Panc1 (cell line): ENCODE measurements around the gene PLIN5. TPM values are rescaled to one million over a fixed set of nuclear protein-coding genes. Genes with fewer than 3 reads are reported as not detected.

Experiments used
- ATAC-seq: fragments of 200-7000 bp; cut with Tn5 transposase; 2 replicates; pipeline ENCODE4 v1.9.1; 2020; ENCODE audit warnings: mild to moderate bottlenecking, moderate library complexity
- BruUV-seq: library from RNA; stranded (reverse); fragments of 400-500 nt; replicated peaks from 2 replicates; lab custom pipeline; 2021; lab: Mats Ljungman, UMichigan
- CTCF ChIA-PET: fragments of 300-600 bp; sonication (Branson Sonifier 250); formaldehyde crosslinking; loops from one replicate; lab custom pipeline; 2022; ENCODE audit warnings: antibody characterized with exemption; lab: Charles Lee
- POLR2A ChIA-PET: fragments of 300-600 bp; sonication (Branson Sonifier 250); formaldehyde crosslinking; loops from one replicate; lab custom pipeline; 2022; ENCODE audit warnings: antibody characterized with exemption; lab: Charles Lee
- DNase-seq: peaks from one replicate; pipeline ENCODE4 v3.0.0-alpha.2; 2010; ENCODE audit warnings: low read depth, low spot score
- H3K27ac ChIP-seq: 2 replicates; pipeline ENCODE4 v1.5.1; 2011; ENCODE audit warnings: mild to moderate bottlenecking, low read length, inconsistent platforms
- H3K27me3 ChIP-seq: fragments of 200-500 bp; sonication (Bioruptor generic); 2 replicates; pipeline ENCODE4 v1.6.0; 2014; ENCODE audit warnings: low read length, inconsistent platforms; ENCODE audit not compliant: control insufficient read depth, insufficient read depth
- H3K36me3 ChIP-seq: fragments of 200-500 bp; sonication (Bioruptor generic); 2 replicates; pipeline ENCODE4 v1.5.1; 2014; ENCODE audit warnings: inconsistent platforms, mild to moderate bottlenecking, low read length, moderate library complexity; ENCODE audit not compliant: control insufficient read depth, insufficient read depth
- H3K4me1 ChIP-seq: 2 replicates; pipeline ENCODE4 v1.5.1; 2011; ENCODE audit warnings: inconsistent platforms, mild to moderate bottlenecking, low read length, moderate library complexity; ENCODE audit not compliant: control insufficient read depth, insufficient read depth
- H3K4me3 ChIP-seq, 2 experiments: 2 replicates each; pipeline ENCODE4 v1.5.1; 2011 to 2012; ENCODE audit warnings: low read depth in 2 of 2, low read length in 2 of 2, mild to moderate bottlenecking in 2 of 2, inconsistent platforms in 1 of 2, moderate library complexity in 1 of 2
- H3K9me3 ChIP-seq: fragments of 200-500 bp; sonication (Bioruptor generic); 2 replicates; pipeline ENCODE4 v1.5.1; 2014; ENCODE audit warnings: low read depth, mild to moderate bottlenecking, inconsistent platforms, low read length, moderate library complexity; ENCODE audit not compliant: control insufficient read depth, insufficient read depth
- CTCF ChIP-seq: fragments of 450-650 bp; IDR thresholded peaks from 2 replicates; pipeline ENCODE4 v1.5.1; 2017; ENCODE audit warnings: mild to moderate bottlenecking
- POLR2AphosphoS5 ChIP-seq: IDR thresholded peaks from 2 replicates; pipeline ENCODE4 v1.6.1; 2012; ENCODE audit warnings: mild to moderate bottlenecking, low read depth, low read length, moderate library complexity
- SIN3A ChIP-seq: IDR thresholded peaks from 2 replicates; pipeline ENCODE4 v1.6.1; 2012; ENCODE audit warnings: low read depth, mild to moderate bottlenecking, low read length, moderate library complexity, borderline replicate concordance; ENCODE audit not compliant: insufficient read depth
- TCF7L2 ChIP-seq: IDR thresholded peaks from 2 replicates; pipeline ENCODE4 v1.6.1; 2011; ENCODE audit warnings: mild to moderate bottlenecking, low read depth, low read length, inconsistent platforms
- in situ Hi-C: cut with HindIII; loops from 2 replicates; pipeline ENCODE4 v1.10.0; 2016; ENCODE audit warnings: low sequenced_read_pairs, low pct_unique_long_range_greater_than_20kb
- intact Hi-C: fragments of 100-400 bp; cut with micrococcal nuclease; formaldehyde crosslinking; loops from one replicate; pipeline ENCODE4 v1.10.0; 2022; ENCODE audit not compliant: unreplicated experiment
- total RNA-seq: library from RNA; stranded (reverse); gene quantifications from one replicate; pipeline ENCODE4 v1.2.1, GENCODE V29; 2021; ENCODE audit not compliant: unreplicated experiment
- TF ChIP-seq, protein P1 (sequence below), 2 experiments: IDR thresholded peaks; 2 replicates each; pipeline ENCODE4 v1.6.1; 2011 to 2012; ENCODE audit warnings: low read depth in 2 of 2, control low read depth in 1 of 2, low read length in 1 of 2, mild to moderate bottlenecking in 1 of 2, moderate library complexity in 1 of 2; ENCODE audit not compliant: insufficient read depth in 1 of 2

PLIN5 gene
- total RNA-seq, 1 experiment from 2014 or later, result 0.64 TPM

- intact Hi-C loops, result no loop called here
- no peak overlapping the region for H3K4me3 ChIP-seq
- TF ChIP-seq CTCF, result no peak
- TF ChIP-seq SIN3A, result no peak
- TF ChIP-seq, protein P1, sequence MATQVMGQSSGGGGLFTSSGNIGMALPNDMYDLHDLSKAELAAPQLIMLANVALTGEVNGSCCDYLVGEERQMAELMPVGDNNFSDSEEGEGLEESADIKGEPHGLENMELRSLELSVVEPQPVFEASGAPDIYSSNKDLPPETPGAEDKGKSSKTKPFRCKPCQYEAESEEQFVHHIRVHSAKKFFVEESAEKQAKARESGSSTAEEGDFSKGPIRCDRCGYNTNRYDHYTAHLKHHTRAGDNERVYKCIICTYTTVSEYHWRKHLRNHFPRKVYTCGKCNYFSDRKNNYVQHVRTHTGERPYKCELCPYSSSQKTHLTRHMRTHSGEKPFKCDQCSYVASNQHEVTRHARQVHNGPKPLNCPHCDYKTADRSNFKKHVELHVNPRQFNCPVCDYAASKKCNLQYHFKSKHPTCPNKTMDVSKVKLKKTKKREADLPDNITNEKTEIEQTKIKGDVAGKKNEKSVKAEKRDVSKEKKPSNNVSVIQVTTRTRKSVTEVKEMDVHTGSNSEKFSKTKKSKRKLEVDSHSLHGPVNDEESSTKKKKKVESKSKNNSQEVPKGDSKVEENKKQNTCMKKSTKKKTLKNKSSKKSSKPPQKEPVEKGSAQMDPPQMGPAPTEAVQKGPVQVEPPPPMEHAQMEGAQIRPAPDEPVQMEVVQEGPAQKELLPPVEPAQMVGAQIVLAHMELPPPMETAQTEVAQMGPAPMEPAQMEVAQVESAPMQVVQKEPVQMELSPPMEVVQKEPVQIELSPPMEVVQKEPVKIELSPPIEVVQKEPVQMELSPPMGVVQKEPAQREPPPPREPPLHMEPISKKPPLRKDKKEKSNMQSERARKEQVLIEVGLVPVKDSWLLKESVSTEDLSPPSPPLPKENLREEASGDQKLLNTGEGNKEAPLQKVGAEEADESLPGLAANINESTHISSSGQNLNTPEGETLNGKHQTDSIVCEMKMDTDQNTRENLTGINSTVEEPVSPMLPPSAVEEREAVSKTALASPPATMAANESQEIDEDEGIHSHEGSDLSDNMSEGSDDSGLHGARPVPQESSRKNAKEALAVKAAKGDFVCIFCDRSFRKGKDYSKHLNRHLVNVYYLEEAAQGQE (IDR thresholded peaks at IDR 0.05; ENCODE audit: insufficient read depth in 1 of 2, low read depth in 2 of 2, low read length in 1 of 2), result no peak
- TF ChIP-seq POLR2AphosphoS5, result no peak
- TF ChIP-seq TCF7L2, result no peak
- in situ Hi-C loops, result no loop called here
- BruUV-seq, result no TSS peak
- DNase-seq (no peak), ATAC-seq (no peak)
- ChIA-PET CTCF (no interaction called here), POLR2A (no interaction called here)
- no peak overlapping the region for H3K27ac ChIP-seq
- no peaks in the 10 kb centered on the region for H3K9me3 ChIP-seq
- no peaks in the 10 kb centered on the region for H3K4me1 ChIP-seq
- no peaks in the 10 kb centered on the region for H3K27me3 ChIP-seq
- H3K36me3 ChIP-seq, result no peaks in the 10 kb centered on the region
Measured at GRCh38 chr19:4492337-4493103, 42.5 kb downstream of the PLIN5 start.

DNA sequence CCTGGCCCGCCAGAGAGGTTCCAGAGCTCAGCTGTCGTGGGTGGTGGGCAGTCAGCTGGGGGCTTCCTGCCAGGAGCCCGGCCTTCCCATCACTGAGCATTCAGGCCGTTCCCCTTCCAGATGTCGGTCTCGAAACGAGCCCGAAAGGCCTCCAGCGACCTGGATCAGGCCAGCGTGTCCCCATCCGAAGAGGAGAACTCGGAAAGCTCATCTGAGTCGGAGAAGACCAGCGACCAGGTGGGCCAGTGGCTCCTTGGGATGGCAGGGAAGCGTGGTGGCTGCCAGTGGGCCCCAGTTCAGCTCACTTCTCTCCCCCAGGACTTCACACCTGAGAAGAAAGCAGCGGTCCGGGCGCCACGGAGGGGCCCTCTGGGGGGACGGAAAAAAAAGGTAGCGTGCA is 43.6 kb downstream of the PLIN5 start:
- Histone ChIP-seq H3K4me3 (no peak overlapping the region), H3K27ac (no peak overlapping the region), H3K27me3 (no peaks in the 10 kb centered on the region), H3K36me3 (no peaks in the 10 kb centered on the region), H3K9me3 (no peaks in the 10 kb centered on the region), H3K4me1 (no peaks in the 10 kb centered on the region)
- intact Hi-C loops, result no loop called here
- DNase-seq (no peak), ATAC-seq (no peak)
- in situ Hi-C loops, result no loop called here
- CTCF ChIA-PET, result no interaction called here
- POLR2A ChIA-PET, result interaction anchor here (0.6 kb wide), 1 partner anchor 27 kb away, joined by 4 read pairs; no protein-coding TSS in a partner anchor
- TF ChIP-seq POLR2AphosphoS5 (no peak), CTCF (no peak), SIN3A (no peak), TCF7L2 (no peak)
- TF ChIP-seq, protein P1 (IDR thresholded peaks at IDR 0.05; ENCODE audit: insufficient read depth in 1 of 2, low read depth in 2 of 2, low read length in 1 of 2), result no peak
- BruUV-seq, result no TSS peak
